Measurements from ENCODE around the gene SLAIN1.

The SLAIN1 gene

GRCh38 chr13:77678691-77679235, 18.7 kb upstream of the SLAIN1 start:
- no peak for DNase-seq (ENCODE audit: low spot score)
- no peak overlapping the region for H3K27ac ChIP-seq
- ChIA-PET POLR2A (ENCODE audit: low non-redundant PET) (no interaction called here), CTCF (no interaction called here)
- TF ChIP-seq CTCF (conservative IDR thresholded peaks at IDR 0.05; ENCODE audit: low read depth) = no peak

GRCh38 chr13:77687799-77688198, 9.7 kb upstream of the SLAIN1 start:
- no peak for DNase-seq (ENCODE audit: low spot score)
- no peak overlapping the region for H3K27ac ChIP-seq
- TF ChIP-seq CTCF (conservative IDR thresholded peaks at IDR 0.05; ENCODE audit: low read depth) = no peak
- ChIA-PET POLR2A (ENCODE audit: low non-redundant PET) (no interaction called here), CTCF (no interaction called here)

GRCh38 chr13:77691871-77692270, 5.6 kb upstream of the SLAIN1 start:
- CTCF ChIA-PET = interaction anchor here (0.7 kb wide), 1 partner anchor 11 kb away, joined by 3 read pairs; no protein-coding TSS in a partner anchor
- POLR2A ChIA-PET (ENCODE audit: low non-redundant PET) = no interaction called here

GRCh38 chr13:77692746-77693448, 4.6 kb upstream of the SLAIN1 start:
- TF ChIP-seq CTCF (conservative IDR thresholded peaks at IDR 0.05; ENCODE audit: low read depth) = no peak
- ChIA-PET POLR2A (ENCODE audit: low non-redundant PET) (no interaction called here), CTCF (no interaction called here)
- no peak overlapping the region for H3K27ac ChIP-seq
- no peak for DNase-seq (ENCODE audit: low spot score)

More at GRCh38 chr13:77691871-77692270, 5.6 kb upstream of the SLAIN1 start:
- no peak overlapping the region for H3K27ac ChIP-seq
- no peak for TF ChIP-seq CTCF (conservative IDR thresholded peaks at IDR 0.05; ENCODE audit: low read depth)
- DNase-seq (ENCODE audit: low spot score) = no peak

GRCh38 chr13:77693449-77693940, 4.0 kb upstream of the SLAIN1 start:
- no peak overlapping the region for H3K27ac ChIP-seq
- ChIA-PET CTCF (interaction anchor here (0.7 kb wide), 1 partner anchor 439 kb away, joined by 3 read pairs; no protein-coding TSS in a partner anchor), POLR2A (ENCODE audit: low non-redundant PET) (no interaction called here)
- no peak for TF ChIP-seq CTCF (conservative IDR thresholded peaks at IDR 0.05; ENCODE audit: low read depth)
- no peak for DNase-seq (ENCODE audit: low spot score)

GRCh38 chr13:77696006-77696878, 1.2 kb upstream of the SLAIN1 start:
- TF ChIP-seq CTCF (conservative IDR thresholded peaks at IDR 0.05; ENCODE audit: low read depth) = no peak
- no peak for DNase-seq (ENCODE audit: low spot score)
- ChIA-PET CTCF (no interaction called here), POLR2A (ENCODE audit: low non-redundant PET) (no interaction called here)
- H3K27ac ChIP-seq = no peak overlapping the region

Data from RWPE1 (cell line).